Testis (tissue), 2 donors: ENCODE data around the gene CCP110.
"Not testable (repeated sequence)": the region's sequence is repeated elsewhere in the genome, so short reads cannot be mapped to it uniquely, and the experiment has no call there.

Experiments
- CTCF ChIP-seq, 3 experiments: fragments of 450-650 bp in 2 of 3; fragments of 200-600 bp in 1 of 3; sonication (generic) in 1 of 3; IDR thresholded peaks; one replicate each; pipeline ENCODE4 v1.5.1; 2016 to 2019; ENCODE audit warnings: antibody characterized with exemption in 3 of 3, mild to moderate bottlenecking in 2 of 3, moderate library complexity in 1 of 3
- POLR2A ChIP-seq: fragments of 450-650 bp; IDR thresholded peaks from one replicate; pipeline ENCODE4 v1.6.1; 2017; ENCODE audit warnings: antibody characterized with exemption, mild to moderate bottlenecking, moderate library complexity

DNA sequence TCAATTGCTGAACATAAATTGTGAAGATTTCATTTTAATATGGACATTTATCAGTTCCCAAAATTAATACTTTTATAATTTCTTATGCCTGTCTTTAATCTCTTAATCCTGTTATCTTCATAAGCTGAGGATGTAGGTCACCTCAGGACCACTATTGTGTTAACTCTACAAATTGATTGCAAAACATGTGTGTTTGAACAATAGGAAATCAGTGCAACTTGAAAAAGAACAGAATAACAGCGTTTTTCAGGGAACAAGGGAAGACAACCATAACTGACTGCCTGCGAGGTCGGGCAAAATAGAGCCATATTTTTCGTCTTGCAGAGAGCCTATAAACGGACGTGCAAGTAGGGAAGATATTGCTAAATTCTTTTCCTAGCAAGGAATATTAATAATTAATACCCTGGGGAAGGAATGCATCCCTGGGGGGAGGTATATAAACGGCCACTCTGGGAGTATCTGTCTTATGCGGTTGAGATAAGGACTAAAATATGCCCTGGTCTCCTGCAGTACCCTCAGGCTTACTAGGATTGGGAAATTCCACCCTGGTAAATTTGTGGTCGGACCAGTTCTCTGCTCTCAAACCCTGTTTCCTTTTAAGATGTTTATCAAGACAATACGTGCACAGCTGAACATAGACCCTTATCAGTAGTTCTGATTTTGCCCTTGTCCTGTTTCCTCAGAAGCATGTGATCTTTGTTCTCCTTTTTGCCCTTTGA, 19.7 kb downstream of the CCP110 start:
- TF ChIP-seq CTCF (IDR thresholded peaks at IDR 0.05); POLR2A: not testable (repeated sequence)
